GM23248 (cell line): ENCODE results near the gene NPHS2. TPM values are rescaled to one million over a fixed set of nuclear protein-coding genes. Genes with fewer than 3 reads are reported as not detected.

Source experiments
- DNase-seq: peaks from one replicate; pipeline ENCODE4 v3.0.0-alpha.2; 2015
- H2AFZ ChIP-seq: fragments of 200-600 bp; sonication (generic); 2 replicates; pipeline ENCODE4 v1.6.1; 2016; ENCODE audit warnings: antibody characterized with exemption
- H3F3A ChIP-seq: fragments of 200-600 bp; sonication (generic); 2 replicates; pipeline ENCODE4 v1.6.1; 2016; ENCODE audit warnings: mild to moderate bottlenecking, antibody characterized with exemption, mixed run types; ENCODE audit not compliant: insufficient read depth
- H3K27ac ChIP-seq: fragments of 200-600 bp; sonication (generic); 2 replicates; pipeline ENCODE4 v1.5.1; 2016; ENCODE audit warnings: mild to moderate bottlenecking
- H3K27me3 ChIP-seq: fragments of 200-600 bp; sonication (generic); replicated peaks from 2 replicates; pipeline ENCODE4 v1.6.1; 2016; ENCODE audit warnings: mild to moderate bottlenecking; ENCODE audit not compliant: insufficient read depth
- H3K36me3 ChIP-seq: fragments of 200-600 bp; sonication (generic); 2 replicates; pipeline ENCODE4 v1.6.1; 2016; ENCODE audit warnings: low read depth, mild to moderate bottlenecking
- H3K4me1 ChIP-seq: fragments of 200-600 bp; sonication (generic); 2 replicates; pipeline ENCODE4 v1.6.1; 2016; ENCODE audit warnings: mild to moderate bottlenecking; ENCODE audit not compliant: insufficient read depth
- H3K4me2 ChIP-seq: fragments of 200-600 bp; sonication (generic); one replicate; pipeline ENCODE4 v1.6.1; 2016; ENCODE audit warnings: mild to moderate bottlenecking; ENCODE audit not compliant: unreplicated experiment
- H3K4me3 ChIP-seq: fragments of 200-600 bp; sonication (generic); 2 replicates; pipeline ENCODE4 v1.5.1; 2016; ENCODE audit warnings: mild to moderate bottlenecking
- H3K79me2 ChIP-seq: fragments of 200-600 bp; sonication (generic); 2 replicates; pipeline ENCODE4 v1.6.1; 2016; ENCODE audit warnings: mild to moderate bottlenecking; ENCODE audit not compliant: insufficient read depth
- H3K9ac ChIP-seq: fragments of 200-600 bp; sonication (generic); 2 replicates; pipeline ENCODE4 v1.6.1; 2016; ENCODE audit warnings: mild to moderate bottlenecking
- H3K9me2 ChIP-seq: fragments of 200-600 bp; sonication (generic); 2 replicates; pipeline ENCODE4 v1.6.1; 2016; ENCODE audit warnings: mixed run types, mild to moderate bottlenecking, moderate library complexity; ENCODE audit not compliant: insufficient read depth
- H3K9me3 ChIP-seq: fragments of 200-600 bp; sonication (generic); one replicate; pipeline ENCODE4 v1.6.1; 2017; ENCODE audit warnings: low read depth
- H4K20me1 ChIP-seq: fragments of 200-600 bp; sonication (generic); 2 replicates; pipeline ENCODE4 v1.6.0; 2016; ENCODE audit not compliant: insufficient read depth
- EZH2 ChIP-seq: fragments of 200-600 bp; sonication (generic); IDR thresholded peaks from 2 replicates; pipeline ENCODE4 v1.6.1; 2018; ENCODE audit warnings: antibody characterized with exemption, mild to moderate bottlenecking; ENCODE audit not compliant: insufficient read depth, poor library complexity, severe bottlenecking
- EZH2phosphoT487 ChIP-seq: fragments of 200-600 bp; sonication (generic); IDR thresholded peaks from 2 replicates; pipeline ENCODE4 v1.6.1; 2018; ENCODE audit warnings: antibody characterized with exemption, moderate library complexity, mild to moderate bottlenecking, low read depth; ENCODE audit not compliant: insufficient read depth
- WGBS, 2 experiments: methylation state at CpG; one replicate each; pipeline ENCODE4 v1.1.6; 2015 to 2017; ENCODE audit warnings: low lambda C conversion rate in 2 of 2, low coverage in 1 of 2; ENCODE audit errors: missing lambda C conversion rate in 2 of 2; 5-methylcytosine and 5-hydroxymethylcytosine counted together
- in situ Hi-C: fragments of 300-500 bp; cut with MboI; formaldehyde crosslinking; loops from 2 replicates; pipeline ENCODE4 v1.15.0; 2020
- polyA plus RNA-seq: library from polyadenylated mRNA; unstranded; fragments of >200 nt; fragmentation: Nextera tagmentation; extraction: Ambion mirVana; gene quantifications from 2 replicates; pipeline ENCODE4 v1.2.1, GENCODE V29; 2016
- total RNA-seq: library from RNA; depleted of rRNA; stranded (reverse); fragments of >200 nt; shearing (Covaris generic); gene quantifications from 2 replicates; pipeline ENCODE4 v1.2.3, GENCODE V29; 2014

NPHS2 gene
- total and polyA plus RNA-seq, 2 experiments from 2014 or later: not detected

- Histone ChIP-seq H4K20me1 (no peaks in the 10 kb centered on the region), H3F3A (no peaks in the 10 kb centered on the region), H3K79me2 (no peaks in the 10 kb centered on the region), H3K4me1 (no peaks in the 10 kb centered on the region), H3K4me2 (no peak overlapping the region), H3K27ac (no peak overlapping the region), H3K27me3 (peaks cover 22% of the 10 kb centered on the region; the same call in 1 of the 2 replicates), H3K9ac (no peak overlapping the region), H3K9me2 (no peaks in the 10 kb centered on the region), H3K9me3 (no peaks in the 10 kb centered on the region), H2AFZ (no peak overlapping the region), H3K4me3 (no peak overlapping the region), H3K36me3 (no peaks in the 10 kb centered on the region)
- 42 to 49% methylated on average over 5 of the region's 5 CpGs for WGBS, 2 experiments
- DNase-seq: no peak
- TF ChIP-seq EZH2phosphoT487 (no peak), EZH2 (no peak)
- in situ Hi-C loops: no loop called here
Measured at GRCh38 chr1:179583771-179584320, 8.1 kb upstream of the NPHS2 start.

- no peak overlapping the region for H3K9ac ChIP-seq
- no peaks in the 10 kb centered on the region for H3F3A ChIP-seq
- H3K9me2 ChIP-seq: no peaks in the 10 kb centered on the region
- H3K27ac ChIP-seq: no peak overlapping the region
- no peak for DNase-seq
- in situ Hi-C loops: no loop called here
- H3K79me2 ChIP-seq: no peaks in the 10 kb centered on the region
- H3K4me1 ChIP-seq: no peaks in the 10 kb centered on the region
- H4K20me1 ChIP-seq: no peaks in the 10 kb centered on the region
- WGBS, 2 experiments: 16 to 17% methylated on average over 5 of the region's 5 CpGs
- TF ChIP-seq EZH2phosphoT487 (no peak), EZH2 (no peak)
- H3K27me3 ChIP-seq: peaks cover 37% of the 10 kb centered on the region
- no peaks in the 10 kb centered on the region for H3K36me3 ChIP-seq
- no peak overlapping the region for H3K4me3 ChIP-seq
- H2AFZ ChIP-seq: no peak overlapping the region
- H3K9me3 ChIP-seq: no peaks in the 10 kb centered on the region
- no peak overlapping the region for H3K4me2 ChIP-seq
Measured at GRCh38 chr1:179576509-179576908, 761 bp upstream of the NPHS2 start.

- H3K36me3 ChIP-seq: no peaks in the 10 kb centered on the region
- H2AFZ ChIP-seq: no peak overlapping the region
- TF ChIP-seq EZH2phosphoT487 (no peak), EZH2 (no peak)
- no peaks in the 10 kb centered on the region for H3K9me2 ChIP-seq
- in situ Hi-C loops: no loop called here
- no peak overlapping the region for H3K9ac ChIP-seq
- no peaks in the 10 kb centered on the region for H4K20me1 ChIP-seq
- no peaks in the 10 kb centered on the region for H3K4me1 ChIP-seq
- no peaks in the 10 kb centered on the region for H3K9me3 ChIP-seq
- H3K27ac ChIP-seq: no peak overlapping the region
- DNase-seq: no peak
- H3K4me3 ChIP-seq: no peak overlapping the region
- H3F3A ChIP-seq: no peaks in the 10 kb centered on the region
- H3K4me2 ChIP-seq: no peak overlapping the region
- WGBS, 2 experiments: 11 to 15% methylated on average over 1 of the region's 1 CpG
- H3K79me2 ChIP-seq: no peaks in the 10 kb centered on the region
- H3K27me3 ChIP-seq: no peaks in the 10 kb centered on the region; the same call in 1 of the 2 replicates
Measured at GRCh38 chr1:179558078-179558477, 17.7 kb downstream of the NPHS2 start.

- in situ Hi-C loops: no loop called here
- Histone ChIP-seq H3K27ac (no peak overlapping the region), H3F3A (no peaks in the 10 kb centered on the region), H3K79me2 (no peaks in the 10 kb centered on the region), H3K9me3 (no peaks in the 10 kb centered on the region), H3K4me1 (no peaks in the 10 kb centered on the region), H4K20me1 (no peaks in the 10 kb centered on the region), H3K9me2 (no peaks in the 10 kb centered on the region), H3K4me3 (no peak overlapping the region), H3K27me3 (no peaks in the 10 kb centered on the region; the same call in 1 of the 2 replicates), H3K4me2 (no peak overlapping the region), H3K36me3 (no peaks in the 10 kb centered on the region), H2AFZ (no peak overlapping the region), H3K9ac (no peak overlapping the region)
- no peak for DNase-seq
- TF ChIP-seq EZH2phosphoT487 (no peak), EZH2 (no peak)
Measured at GRCh38 chr1:179554427-179554826, 21.3 kb downstream of the NPHS2 start.
